AG10803 (cell line): ENCODE measurements around the gene CD96.
A peak's percentile ranks its signal among the peaks of the same experiment; 100 is the strongest.

Experiments
- DNase-seq: peaks from one replicate; pipeline ENCODE4 v3.0.0; 2010; ENCODE audit warnings: low read depth
- H3K4me3 ChIP-seq: 2 replicates; pipeline ENCODE4 v1.5.1; 2011; ENCODE audit warnings: mild to moderate bottlenecking, low read length, control low read depth
- TF ChIP-seq, protein P1 (sequence below): conservative IDR thresholded peaks from 2 replicates; pipeline ENCODE4 v1.5.1; 2011; ENCODE audit warnings: mild to moderate bottlenecking, low read length, control low read depth, inconsistent platforms

The CD96 gene

DNA sequence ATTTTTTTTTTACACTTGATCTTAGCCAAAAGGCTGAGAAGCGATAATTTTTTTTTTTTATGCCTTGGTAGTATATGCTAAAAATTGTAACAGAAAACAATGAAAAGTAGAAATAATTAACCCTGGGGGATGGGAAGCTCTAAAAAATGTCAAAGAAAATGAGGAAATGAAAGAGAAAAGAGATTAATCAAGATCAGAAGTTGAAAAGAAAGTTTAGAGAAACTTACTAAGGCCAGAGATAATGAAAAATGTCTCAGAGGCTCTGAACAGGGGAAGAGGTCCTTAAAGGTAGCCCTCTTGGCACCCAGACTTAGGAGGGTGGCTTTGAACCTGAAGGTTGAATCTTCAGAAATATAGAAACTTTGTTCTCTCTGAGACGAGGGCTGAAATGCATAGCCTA is 111.8 kb downstream of the CD96 start:
- TF ChIP-seq, protein P1, sequence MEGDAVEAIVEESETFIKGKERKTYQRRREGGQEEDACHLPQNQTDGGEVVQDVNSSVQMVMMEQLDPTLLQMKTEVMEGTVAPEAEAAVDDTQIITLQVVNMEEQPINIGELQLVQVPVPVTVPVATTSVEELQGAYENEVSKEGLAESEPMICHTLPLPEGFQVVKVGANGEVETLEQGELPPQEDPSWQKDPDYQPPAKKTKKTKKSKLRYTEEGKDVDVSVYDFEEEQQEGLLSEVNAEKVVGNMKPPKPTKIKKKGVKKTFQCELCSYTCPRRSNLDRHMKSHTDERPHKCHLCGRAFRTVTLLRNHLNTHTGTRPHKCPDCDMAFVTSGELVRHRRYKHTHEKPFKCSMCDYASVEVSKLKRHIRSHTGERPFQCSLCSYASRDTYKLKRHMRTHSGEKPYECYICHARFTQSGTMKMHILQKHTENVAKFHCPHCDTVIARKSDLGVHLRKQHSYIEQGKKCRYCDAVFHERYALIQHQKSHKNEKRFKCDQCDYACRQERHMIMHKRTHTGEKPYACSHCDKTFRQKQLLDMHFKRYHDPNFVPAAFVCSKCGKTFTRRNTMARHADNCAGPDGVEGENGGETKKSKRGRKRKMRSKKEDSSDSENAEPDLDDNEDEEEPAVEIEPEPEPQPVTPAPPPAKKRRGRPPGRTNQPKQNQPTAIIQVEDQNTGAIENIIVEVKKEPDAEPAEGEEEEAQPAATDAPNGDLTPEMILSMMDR, result no peak
- no peak for DNase-seq
- no peak overlapping the region for H3K4me3 ChIP-seq

DNA sequence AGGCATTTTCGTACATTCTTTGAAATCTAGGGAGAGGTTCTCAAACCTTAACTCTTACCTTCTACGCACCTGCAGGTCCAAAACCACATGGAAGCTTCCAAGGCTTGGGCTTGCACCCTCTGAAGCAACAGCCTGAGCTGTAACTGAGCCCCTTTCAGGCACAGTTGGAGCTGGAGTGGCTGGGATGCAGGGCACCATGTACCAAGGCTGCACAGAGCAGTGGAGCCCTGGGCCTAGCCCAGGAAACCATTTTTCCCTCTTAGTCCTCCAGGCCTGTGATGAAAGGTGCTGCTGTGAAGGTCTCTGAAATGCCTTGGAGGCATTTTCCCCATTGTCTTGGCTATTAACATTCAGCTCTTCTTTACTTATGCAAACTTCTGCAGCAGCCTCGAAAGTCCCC is 120.0 kb downstream of the CD96 start:
- TF ChIP-seq, protein P1, result no peak
- H3K4me3 ChIP-seq, result no peak overlapping the region
- no peak for DNase-seq

DNA sequence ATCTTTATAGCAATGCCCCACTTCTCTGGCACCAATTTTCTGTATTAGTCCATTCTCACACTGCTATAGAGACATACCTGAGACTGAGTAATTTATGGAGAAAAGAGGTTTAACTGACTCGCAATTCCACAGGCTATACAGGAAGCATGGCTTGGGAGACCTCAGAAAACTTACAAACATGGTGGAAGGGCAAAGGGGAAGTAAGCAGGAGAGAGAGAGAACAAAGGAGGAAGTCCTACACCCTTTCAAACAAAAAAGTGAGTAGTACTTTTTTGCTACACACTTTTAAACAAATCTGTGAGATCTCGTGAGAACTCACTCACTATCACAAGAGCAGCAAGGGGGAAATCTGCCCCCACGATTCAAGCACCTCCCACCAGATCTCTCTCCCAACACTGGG is 120.9 kb downstream of the CD96 start:
- TF ChIP-seq, protein P1, result no peak
- no peak overlapping the region for H3K4me3 ChIP-seq
- no peak for DNase-seq

DNA sequence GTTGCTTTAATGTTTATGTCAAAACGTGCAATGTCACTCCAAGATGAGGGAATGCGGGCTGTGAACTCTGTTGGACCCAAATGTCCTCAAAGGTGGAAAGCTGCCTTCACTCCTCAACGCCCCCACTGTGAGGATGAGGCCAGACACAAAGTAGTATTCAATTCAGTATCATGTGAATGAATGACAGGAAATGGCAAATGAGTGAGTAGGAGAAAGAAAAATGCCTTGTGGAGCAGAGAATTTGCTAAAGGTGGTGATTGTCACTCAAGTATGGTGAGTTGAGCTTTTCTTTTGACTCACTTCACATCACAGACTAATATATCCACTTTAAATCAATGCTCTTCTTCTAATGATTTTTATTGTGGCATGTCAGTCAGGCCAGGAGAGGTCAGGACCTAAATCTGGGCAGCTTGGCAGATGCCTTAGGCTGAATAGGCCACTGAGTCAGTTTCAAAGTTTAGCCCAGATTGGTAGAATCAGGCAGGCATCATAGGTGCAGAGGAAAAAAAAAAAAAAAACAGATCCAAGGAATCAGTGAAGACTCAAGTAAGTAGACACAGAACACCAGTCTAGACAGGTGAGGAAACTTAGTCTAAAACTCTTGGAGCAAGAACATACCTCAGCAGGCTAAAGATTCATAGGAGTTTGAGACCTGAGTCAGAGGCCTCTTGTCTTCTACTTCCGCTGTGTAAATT is 124.2 kb downstream of the CD96 start:
- no peak for DNase-seq

DNA sequence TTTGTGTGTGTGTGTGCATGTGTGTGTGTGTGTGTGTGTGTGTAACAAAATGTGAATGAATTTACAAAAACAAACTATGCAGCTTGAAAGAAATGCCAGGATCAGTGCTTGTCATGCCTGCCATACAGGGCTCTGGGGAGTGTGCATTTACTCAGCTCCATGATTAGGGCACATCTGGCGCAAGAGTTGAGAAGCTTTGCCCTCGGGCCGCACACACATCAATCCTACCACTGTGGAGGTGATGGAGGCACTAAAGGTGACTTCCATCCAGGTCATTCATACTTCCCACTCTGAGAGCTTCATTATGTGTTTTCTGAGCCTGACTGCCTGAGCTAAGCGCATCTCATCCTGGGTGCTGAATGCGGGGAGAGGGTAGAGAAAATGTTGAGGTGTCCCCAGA is 125.2 kb downstream of the CD96 start:
- DNase-seq, result no peak
- no peak overlapping the region for H3K4me3 ChIP-seq
- TF ChIP-seq, protein P1, result no peak

More for the DNA sequence above, 124.2 kb downstream of the CD96 start:
- TF ChIP-seq, protein P1, result no peak
- H3K4me3 ChIP-seq, result no peak overlapping the region

DNA sequence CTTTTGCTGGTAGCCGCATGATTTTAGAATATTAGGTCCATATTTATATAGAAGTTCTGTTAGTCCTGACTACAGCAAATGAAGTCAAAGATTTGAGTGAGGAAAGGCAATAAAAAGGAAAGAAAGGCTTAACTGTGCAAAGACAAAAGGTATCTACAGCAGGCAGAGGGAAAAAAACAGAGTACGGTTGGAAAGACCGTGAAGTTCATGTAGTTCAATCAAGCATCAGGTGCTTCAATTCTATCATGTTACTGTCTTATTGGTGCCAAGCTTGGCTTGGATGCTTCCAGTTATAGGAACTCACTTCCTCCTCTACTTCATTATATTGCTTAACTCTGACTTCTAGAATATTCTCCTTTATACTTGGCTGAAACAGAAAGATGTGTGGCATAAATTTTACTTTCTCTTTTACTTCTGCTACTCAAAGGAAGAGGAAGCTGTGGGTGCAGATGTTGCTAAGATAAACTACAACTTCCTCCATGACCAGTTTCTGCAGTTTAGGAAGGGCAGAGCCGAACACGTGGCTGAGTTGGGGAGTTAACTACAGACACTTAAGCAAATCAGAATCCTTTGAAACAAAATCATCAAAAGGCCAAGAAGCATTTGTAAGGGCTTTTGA is 125.7 kb downstream of the CD96 start:
- DNase-seq, result peak; percentile 28
- H3K4me3 ChIP-seq, result no peak overlapping the region

More for the DNA sequence above, 125.7 kb downstream of the CD96 start:
- TF ChIP-seq, protein P1, result no peak
